Activated CD4-positive, alpha-beta memory T cell treated with anti-CD3 and anti-CD28 coated beads for 36 hours (primary cell): ENCODE measurements around the gene EIF1. TPM values are rescaled to one million over a fixed set of nuclear protein-coding genes. Genes with fewer than 3 reads are reported as not detected.
A peak's percentile ranks its signal among the peaks of the same experiment; 100 is the strongest.

Experiments used
- CTCF ChIA-PET: fragments of 350-600 bp; sonication (Branson Sonifier 250); formaldehyde crosslinking; loops from one replicate; lab custom pipeline; 2021; ENCODE audit warnings: antibody characterized with exemption, inconsistent platforms; lab: Charles Lee
- POLR2A ChIA-PET: fragments of 350-600 bp; sonication (Branson Sonifier 250); formaldehyde crosslinking; loops from one replicate; lab custom pipeline; 2021; ENCODE audit warnings: antibody characterized with exemption; lab: Charles Lee
- DNase-seq: peaks from one replicate; pipeline ENCODE4 v3.0.0-alpha.2; 2020
- H3K27ac Mint-ChIP-seq: one replicate; pipeline ENCODE4 v1.8.0; 2021; ENCODE audit warnings: mixed read lengths
- H3K27me3 Mint-ChIP-seq: one replicate; pipeline ENCODE4 v1.8.0; 2021; ENCODE audit warnings: mixed read lengths
- H3K36me3 Mint-ChIP-seq: one replicate; pipeline ENCODE4 v1.8.0; 2021; ENCODE audit warnings: mixed read lengths
- H3K4me1 Mint-ChIP-seq: one replicate; pipeline ENCODE4 v1.8.0; 2021; ENCODE audit warnings: low read depth, mixed read lengths
- H3K4me3 Mint-ChIP-seq: one replicate; pipeline ENCODE4 v1.8.0; 2021; ENCODE audit warnings: mild to moderate bottlenecking, mixed read lengths
- H3K9me3 Mint-ChIP-seq: one replicate; pipeline ENCODE4 v1.8.0; 2021; ENCODE audit warnings: mixed read lengths
- intact Hi-C: fragments of 100-400 bp; cut with micrococcal nuclease; formaldehyde crosslinking; loops from one replicate; pipeline ENCODE4 v1.15.1; 2023
- total RNA-seq, 2 experiments: library from RNA; stranded (reverse); gene quantifications; one replicate each; pipeline ENCODE4 v1.2.3, GENCODE V29; 2021

EIF1 gene
- total RNA-seq, 2 experiments from 2014 or later, result 1,052 to 1,072 TPM

DNA sequence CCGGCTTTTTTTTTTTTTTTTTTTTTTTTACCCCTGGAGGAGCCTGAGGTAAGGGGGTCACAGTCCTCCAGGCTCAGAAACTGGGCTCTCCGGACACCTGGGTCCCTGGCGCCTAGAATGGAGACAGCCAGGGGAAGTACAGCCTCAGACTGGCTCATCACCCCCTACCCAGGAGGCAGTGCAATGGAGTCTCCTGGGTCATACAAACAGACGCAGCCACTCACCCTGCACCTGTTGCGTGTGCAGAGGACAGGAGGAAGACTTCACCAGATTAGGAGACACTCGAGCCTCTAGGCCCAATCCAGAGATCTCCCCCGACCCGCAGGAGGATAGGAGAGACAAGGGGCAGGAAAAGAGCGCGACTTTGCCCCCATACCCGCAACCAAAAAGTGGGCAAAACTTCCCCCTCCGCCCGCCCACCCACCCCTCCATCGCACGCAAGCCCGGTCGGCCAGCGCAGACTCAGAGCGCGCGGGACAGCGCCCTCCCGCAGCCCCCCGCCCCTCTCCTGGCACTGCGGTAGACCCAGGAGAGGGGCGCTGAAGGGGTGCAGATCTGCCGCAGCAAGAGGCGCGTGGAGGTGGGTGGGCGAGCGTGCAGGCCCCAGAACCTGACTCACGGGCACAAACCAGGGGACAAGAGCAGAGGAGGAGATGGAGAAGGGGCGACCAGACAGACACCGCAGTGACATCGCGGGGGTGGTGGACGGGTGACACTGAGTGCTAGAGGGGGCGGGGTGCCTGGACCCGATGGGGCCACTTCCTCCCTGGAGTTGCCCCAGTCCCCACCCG, 44.9 kb downstream of the EIF1 start:
- no peaks in the 10 kb centered on the region for H3K9me3 Mint-ChIP-seq
- H3K4me3 Mint-ChIP-seq, result no peak overlapping the region

DNA sequence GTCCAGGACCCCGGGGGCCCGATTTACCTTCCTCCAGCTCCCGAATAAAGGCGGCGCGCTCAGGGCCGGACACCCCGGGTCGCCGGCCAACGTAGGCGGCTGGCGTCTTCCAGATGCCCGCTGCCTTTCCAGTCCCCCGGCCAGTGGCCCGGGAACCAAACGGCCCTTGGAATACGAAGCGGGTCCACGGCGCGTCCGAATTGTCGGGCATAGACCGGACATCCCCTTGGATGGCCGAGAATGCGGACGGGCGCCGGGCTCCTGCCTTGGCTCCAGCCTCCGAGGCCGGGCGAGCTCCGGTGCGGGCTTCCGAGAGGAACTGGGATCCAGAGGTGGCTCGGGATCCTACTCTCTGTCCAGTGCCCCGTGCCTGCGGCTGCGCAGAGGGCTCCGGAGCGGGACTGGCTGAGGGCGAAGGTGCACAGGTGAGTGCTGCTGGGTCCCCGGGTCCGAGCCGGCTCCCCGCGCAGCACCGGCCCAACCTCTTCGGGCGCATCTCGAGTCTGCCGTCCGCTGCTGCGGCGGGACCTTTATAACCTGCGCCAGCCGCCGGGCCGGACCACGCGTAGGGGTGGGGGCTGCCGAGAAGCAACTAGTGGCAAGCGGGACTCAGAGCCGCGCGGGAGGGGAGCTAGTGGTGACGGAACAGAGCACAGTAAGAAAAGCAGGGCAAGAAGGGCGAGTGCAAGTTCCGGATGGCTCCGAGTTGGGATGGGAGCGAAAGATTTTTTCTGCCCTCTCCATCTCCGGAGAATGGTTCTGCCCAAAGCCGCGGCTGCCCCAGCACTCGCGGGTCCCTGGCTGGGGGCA, 45.7 kb downstream of the EIF1 start, which contains the start of gene HAP1:
TSS of gene HAP1 (minus strand) at position 505 of the 810 bp plus-strand sequence. CDS start at position 496, 9 bp downstream.
- Mint-ChIP-seq H3K27ac (no peak within 1 kb of the TSS), H3K4me1 (peaks cover 5% of the 10 kb centered on the region), H3K9me3 (no peaks in the 10 kb centered on the region), H3K36me3 (no peaks in the 10 kb centered on the region), H3K4me3 (no peak within 1 kb of the TSS), H3K27me3 (peaks cover 41% of the 10 kb centered on the region)
- CTCF ChIA-PET, result interaction anchor here (0.7 to 4.7 kb wide), 2 partner anchors 66 to 796 kb away, joined by 4 to 65 read pairs; no protein-coding TSS in a partner anchor
- POLR2A ChIA-PET, result no interaction called here
- peak; percentile 16 for DNase-seq
- intact Hi-C loops, result no loop called here

More for the DNA sequence above, 44.9 kb downstream of the EIF1 start:
- intact Hi-C loops, result no loop called here
- Mint-ChIP-seq H3K27me3 (peaks cover 41% of the 10 kb centered on the region), H3K36me3 (no peaks in the 10 kb centered on the region), H3K4me1 (peaks cover 5% of the 10 kb centered on the region), H3K27ac (no peak overlapping the region)
- no peak for DNase-seq
- CTCF ChIA-PET, result interaction anchor here (1.1 to 4.7 kb wide), 2 partner anchors 12 to 66 kb away, joined by 3 to 65 read pairs; no protein-coding TSS in a partner anchor
- POLR2A ChIA-PET, result no interaction called here

DNA sequence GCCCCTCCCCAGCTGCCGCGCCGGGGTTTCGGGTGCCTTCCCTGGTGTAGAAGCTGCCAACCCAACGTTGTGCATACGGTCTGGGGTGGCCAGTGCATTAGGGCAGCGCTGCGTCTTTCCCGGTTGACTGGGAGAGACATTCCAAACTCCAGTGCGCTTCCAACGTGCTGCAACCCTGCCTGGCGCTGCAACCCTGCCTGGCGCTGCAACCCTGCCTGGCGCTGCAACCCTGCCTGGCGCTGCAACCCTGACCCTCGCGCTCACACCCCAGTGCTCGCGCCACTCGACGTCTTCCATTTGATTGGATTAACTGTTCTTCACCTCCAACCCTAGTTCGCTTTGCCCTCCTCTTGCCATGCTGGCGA, 46.2 kb downstream of the EIF1 start:
- POLR2A ChIA-PET, result no interaction called here
- intact Hi-C loops, result loop anchor here (5.0 kb wide), 1 partner anchor 152 kb away; no protein-coding TSS in a partner anchor
- Mint-ChIP-seq H3K4me1 (peaks cover 5% of the 10 kb centered on the region), H3K36me3 (no peaks in the 10 kb centered on the region), H3K4me3 (no peak overlapping the region), H3K9me3 (no peaks in the 10 kb centered on the region), H3K27ac (no peak overlapping the region), H3K27me3 (peaks cover 41% of the 10 kb centered on the region)
- DNase-seq, result no peak
- CTCF ChIA-PET, result interaction anchor here (0.6 to 4.7 kb wide), 4 partner anchors 65 to 1874 kb away, joined by 3 to 65 read pairs (median 4); partner anchors contain the start of gene P3H4

DNA sequence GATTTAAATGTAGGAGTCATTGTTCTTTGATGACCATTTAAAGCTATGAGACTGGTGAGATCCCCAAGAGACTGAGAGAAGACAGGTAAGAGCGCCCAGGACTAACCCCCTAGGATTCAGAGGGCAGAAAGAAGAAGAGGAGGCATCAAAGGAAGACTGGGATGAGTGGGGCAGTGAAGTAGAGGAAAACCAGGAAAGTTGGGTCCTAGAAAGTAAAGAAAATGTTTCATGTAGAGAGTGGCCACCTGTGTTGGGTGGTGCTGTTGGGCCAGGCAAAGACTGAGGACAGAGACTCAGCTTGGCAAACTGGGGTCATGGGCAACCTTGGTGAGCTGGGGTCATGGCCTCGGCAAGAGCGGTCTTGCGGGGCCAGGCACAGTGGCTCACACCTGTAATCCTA, 47.1 kb downstream of the EIF1 start:
- DNase-seq, result no peak
- ChIA-PET CTCF (interaction anchor here (0.6 to 4.7 kb wide), 3 partner anchors 64 to 1875 kb away, joined by 3 to 65 read pairs (median 3); partner anchors contain the start of gene P3H4), POLR2A (no interaction called here)
- H3K27me3 Mint-ChIP-seq, result peaks cover 41% of the 10 kb centered on the region
- intact Hi-C loops, result loop anchor here (5.0 kb wide), 1 partner anchor 152 kb away; no protein-coding TSS in a partner anchor
- H3K27ac Mint-ChIP-seq, result no peak overlapping the region
- no peak overlapping the region for H3K4me3 Mint-ChIP-seq
- H3K9me3 Mint-ChIP-seq, result no peaks in the 10 kb centered on the region
- H3K36me3 Mint-ChIP-seq, result no peaks in the 10 kb centered on the region
- H3K4me1 Mint-ChIP-seq, result peaks cover 5% of the 10 kb centered on the region

DNA sequence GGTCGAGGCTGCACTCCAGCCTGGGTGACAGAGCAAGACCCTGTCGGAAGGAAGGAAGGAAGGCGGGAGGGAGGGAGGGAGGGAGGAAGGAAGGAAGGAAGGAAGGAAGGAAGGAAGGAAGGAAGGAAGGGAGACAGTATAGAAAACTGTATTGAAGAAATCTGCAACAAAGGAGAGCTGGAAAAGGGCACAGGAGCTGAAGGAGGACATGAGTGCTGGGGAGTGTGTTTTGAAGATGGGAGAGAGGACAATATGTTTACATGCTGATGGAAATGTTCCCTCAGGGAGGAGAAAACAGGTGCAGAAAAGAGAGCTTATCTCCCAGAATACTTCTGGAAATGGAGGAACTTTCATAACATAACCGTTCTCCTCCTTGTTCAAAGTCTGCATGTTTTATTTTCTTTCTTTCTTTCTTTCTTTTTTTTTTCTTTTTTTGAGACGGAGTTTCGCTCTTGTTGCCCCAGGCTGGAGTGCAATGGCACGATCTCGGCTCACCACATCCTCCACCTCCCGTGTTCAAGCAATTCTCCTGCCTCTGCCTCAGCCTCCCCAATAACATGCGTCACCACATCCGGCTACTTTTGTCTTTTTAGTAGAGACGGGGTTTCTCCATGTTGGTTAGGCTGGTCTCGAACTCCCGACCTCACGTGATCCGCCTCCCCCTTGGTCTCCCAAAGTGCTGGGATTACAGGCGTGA, 48.4 kb downstream of the EIF1 start:
- intact Hi-C loops, result loop anchor here (5.0 kb wide), 1 partner anchor 150 kb away; no protein-coding TSS in a partner anchor
- Mint-ChIP-seq H3K9me3 (no peaks in the 10 kb centered on the region), H3K36me3 (no peaks in the 10 kb centered on the region), H3K4me3 (no peak overlapping the region), H3K4me1 (peaks cover 5% of the 10 kb centered on the region), H3K27ac (no peak overlapping the region), H3K27me3 (peaks cover 33% of the 10 kb centered on the region)
- peak; percentile 11 for DNase-seq
- CTCF ChIA-PET, result interaction anchor here (0.6 to 4.7 kb wide), 17 partner anchors 10 to 228 kb away, joined by 3 to 65 read pairs (median 4); partner anchors contain the start of genes FKBP10, JUP and P3H4
- POLR2A ChIA-PET, result no interaction called here

DNA sequence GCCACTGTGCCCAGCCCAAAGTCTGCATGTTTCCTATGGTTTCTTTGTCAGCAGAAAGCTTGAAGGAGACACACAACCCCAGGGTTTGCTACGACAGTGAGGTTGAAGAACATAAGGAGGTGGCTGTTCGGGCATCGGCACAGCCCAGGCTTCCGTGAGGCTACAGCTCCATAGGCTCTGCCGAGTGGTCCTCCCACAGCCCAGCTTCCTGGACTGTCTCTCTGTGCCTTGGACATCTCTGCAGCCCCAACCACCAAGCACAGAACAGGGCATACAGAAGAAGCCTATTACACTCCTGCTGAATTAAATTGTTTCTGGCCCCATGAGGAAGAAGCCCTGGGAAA, 49.0 kb downstream of the EIF1 start:
- ChIA-PET POLR2A (no interaction called here), CTCF (interaction anchor here (0.6 to 4.7 kb wide), 16 partner anchors 11 to 227 kb away, joined by 3 to 65 read pairs (median 4); partner anchors contain the start of genes FKBP10, JUP and P3H4)
- Mint-ChIP-seq H3K27me3 (peaks cover 28% of the 10 kb centered on the region), H3K4me1 (peaks cover 5% of the 10 kb centered on the region), H3K9me3 (no peaks in the 10 kb centered on the region), H3K36me3 (no peaks in the 10 kb centered on the region), H3K27ac (no peak overlapping the region), H3K4me3 (no peak overlapping the region)
- intact Hi-C loops, result loop anchor here (1.0 to 5.0 kb wide), 2 partner anchors 64 to 150 kb away; no protein-coding TSS in a partner anchor
- no peak for DNase-seq

DNA sequence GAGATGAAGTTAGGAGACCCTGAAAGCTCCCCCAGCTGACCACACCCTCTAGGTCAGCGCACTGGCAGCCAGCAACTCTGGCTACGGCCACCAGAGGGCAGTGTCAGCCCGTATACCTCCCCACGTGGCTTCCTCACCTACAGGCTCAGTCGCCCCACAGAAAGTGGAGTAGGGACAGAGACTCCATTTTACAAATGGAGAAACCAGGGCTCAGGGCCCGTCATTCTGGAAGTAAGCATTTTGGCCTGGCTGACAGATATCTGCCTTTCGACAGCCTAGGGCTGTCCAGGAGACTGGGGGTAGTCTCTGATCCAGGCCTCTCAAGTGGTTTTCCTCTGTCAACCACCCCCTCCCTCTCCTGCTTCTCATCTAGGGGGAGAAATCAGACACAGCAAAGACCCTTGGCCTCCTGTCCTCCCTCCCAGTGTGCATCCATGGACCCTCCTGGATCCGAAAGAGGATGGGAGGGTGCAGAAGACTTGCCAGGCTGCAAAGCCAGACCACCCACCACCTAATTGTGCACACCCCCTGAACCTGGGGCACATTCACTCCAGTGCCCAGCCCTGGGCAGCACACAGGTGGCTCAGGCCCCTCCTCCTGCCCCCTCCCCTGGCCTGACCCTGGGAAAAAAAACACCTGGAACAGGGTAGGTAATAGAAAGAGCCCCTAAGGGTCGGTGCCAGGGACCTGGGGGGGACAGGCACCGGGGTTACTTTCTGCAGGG, 49.6 kb downstream of the EIF1 start:
- H3K9me3 Mint-ChIP-seq, result no peaks in the 10 kb centered on the region
- POLR2A ChIA-PET, result no interaction called here
- CTCF ChIA-PET, result interaction anchor here (0.6 to 4.7 kb wide), 16 partner anchors 11 to 227 kb away, joined by 3 to 65 read pairs (median 4); partner anchors contain the start of genes FKBP10, JUP and P3H4
- peaks cover 5% of the 10 kb centered on the region for H3K4me1 Mint-ChIP-seq
- no peak overlapping the region for H3K27ac Mint-ChIP-seq
- intact Hi-C loops, result loop anchor here (1.0 to 5.0 kb wide), 2 partner anchors 63 to 149 kb away; no protein-coding TSS in a partner anchor
- DNase-seq, result peak; percentile 89
- H3K36me3 Mint-ChIP-seq, result no peaks in the 10 kb centered on the region
- no peak overlapping the region for H3K4me3 Mint-ChIP-seq
- peaks cover 28% of the 10 kb centered on the region for H3K27me3 Mint-ChIP-seq

DNA sequence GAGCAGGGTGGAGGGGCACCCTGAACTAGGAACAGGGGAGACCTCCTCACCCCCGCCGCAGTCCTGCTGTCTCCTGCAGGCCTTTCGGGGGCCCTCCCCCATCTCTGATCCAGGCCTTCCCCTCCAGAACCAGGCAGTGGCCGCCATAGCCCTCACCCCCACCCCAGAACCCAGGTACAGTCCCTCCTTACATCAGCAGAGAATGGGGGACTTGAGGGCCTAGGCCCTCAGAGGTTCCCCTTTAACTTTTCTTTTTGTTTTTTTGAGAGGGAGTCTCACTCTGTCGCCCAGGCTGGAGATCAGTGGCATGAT, 50.1 kb downstream of the EIF1 start:
- Mint-ChIP-seq H3K27ac (no peak overlapping the region), H3K36me3 (no peaks in the 10 kb centered on the region), H3K4me3 (no peak overlapping the region), H3K9me3 (no peaks in the 10 kb centered on the region), H3K27me3 (peaks cover 25% of the 10 kb centered on the region), H3K4me1 (peaks cover 2% of the 10 kb centered on the region)
- ChIA-PET POLR2A (no interaction called here), CTCF (interaction anchor here (0.9 kb wide), 1 partner anchor 63 kb away, joined by 3 read pairs; no protein-coding TSS in a partner anchor)
- DNase-seq, result no peak
- intact Hi-C loops, result loop anchor here (1.0 to 5.0 kb wide), 2 partner anchors 63 to 149 kb away; no protein-coding TSS in a partner anchor

DNA sequence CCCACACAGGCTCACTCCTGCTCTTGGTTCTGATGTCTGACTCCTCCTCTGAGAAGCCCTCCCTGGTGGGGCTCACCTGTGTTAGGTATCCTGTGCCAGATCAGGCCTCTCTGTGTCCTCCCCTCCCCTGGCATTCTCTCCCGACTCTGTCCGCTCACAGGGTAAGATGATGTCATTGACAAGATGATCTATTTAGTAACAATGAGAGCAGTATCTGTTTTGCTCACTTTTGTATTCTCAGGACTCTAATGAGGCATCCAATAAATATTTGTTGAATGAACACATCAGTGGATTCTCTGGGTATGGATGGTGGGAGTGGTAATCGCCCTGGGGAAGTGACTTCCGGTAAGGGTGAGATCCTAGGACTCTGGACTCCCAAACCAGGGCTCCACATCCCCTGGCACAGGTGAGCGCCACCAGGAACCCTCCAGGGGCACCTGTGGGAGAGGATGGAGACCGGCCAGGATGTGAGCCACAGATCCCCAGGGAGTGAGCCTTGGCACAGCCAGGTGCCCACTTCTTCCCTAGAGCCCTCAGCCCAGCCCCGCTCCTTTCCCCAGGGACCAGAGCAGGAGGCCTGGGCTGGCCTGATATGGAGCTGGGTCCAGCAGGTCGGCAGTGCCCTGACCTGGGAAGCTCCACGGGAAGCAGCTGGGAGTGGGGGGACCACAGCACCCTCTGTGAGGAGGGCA, 51.1 kb downstream of the EIF1 start:
- no peak overlapping the region for H3K27ac Mint-ChIP-seq
- no peak overlapping the region for H3K4me3 Mint-ChIP-seq
- H3K4me1 Mint-ChIP-seq, result peaks cover 2% of the 10 kb centered on the region
- no peaks in the 10 kb centered on the region for H3K36me3 Mint-ChIP-seq
- ChIA-PET POLR2A (no interaction called here), CTCF (interaction anchor here (3.2 kb wide), 1 partner anchor 62 kb away, joined by 17 read pairs; no protein-coding TSS in a partner anchor)
- intact Hi-C loops, result loop anchor here (5.0 kb wide), 1 partner anchor 147 kb away; no protein-coding TSS in a partner anchor
- no peaks in the 10 kb centered on the region for H3K9me3 Mint-ChIP-seq
- no peak for DNase-seq
- H3K27me3 Mint-ChIP-seq, result peaks cover 22% of the 10 kb centered on the region

DNA sequence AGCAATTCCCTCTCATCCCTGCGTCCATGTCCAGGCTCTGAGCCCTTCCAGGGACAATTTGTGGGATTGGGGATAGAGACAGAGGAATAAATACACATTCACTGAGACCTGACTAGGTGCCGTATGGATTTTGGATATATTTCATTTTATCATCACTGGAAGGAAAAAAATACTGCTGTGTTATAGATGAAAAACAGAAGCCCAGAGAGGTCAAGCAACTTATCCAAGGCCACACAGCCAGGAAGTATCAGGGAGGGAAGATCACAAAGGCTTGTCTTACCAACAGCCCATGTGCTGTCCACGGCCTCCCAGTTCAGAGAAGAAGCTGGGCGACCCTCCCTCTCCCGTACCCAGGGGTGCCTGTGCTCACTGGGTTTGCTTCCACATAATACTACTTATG, 51.8 kb downstream of the EIF1 start:
- H3K36me3 Mint-ChIP-seq, result no peaks in the 10 kb centered on the region
- H3K4me1 Mint-ChIP-seq, result no peaks in the 10 kb centered on the region
- no peak overlapping the region for H3K4me3 Mint-ChIP-seq
- no peaks in the 10 kb centered on the region for H3K9me3 Mint-ChIP-seq
- DNase-seq, result no peak
- POLR2A ChIA-PET, result no interaction called here
- H3K27me3 Mint-ChIP-seq, result peaks cover 17% of the 10 kb centered on the region
- intact Hi-C loops, result no loop called here
- H3K27ac Mint-ChIP-seq, result no peak overlapping the region
- CTCF ChIA-PET, result interaction anchor here (3.2 kb wide), 1 partner anchor 61 kb away, joined by 17 read pairs; no protein-coding TSS in a partner anchor
